Measurements from ENCODE around the gene RPP30. TPM values are rescaled to one million over a fixed set of nuclear protein-coding genes. Genes with fewer than 3 reads are reported as not detected.
A peak's percentile ranks its signal among the peaks of the same experiment; 100 is the strongest.

Gene RPP30
- total RNA-seq, 1 experiment from 2014 or later, result 56.8 TPM

- peak overlapping the region; percentile 39; the same call in 1 of the 2 replicates for H3K27ac ChIP-seq (ENCODE audit: low read depth, low read length)
- CTCF ChIA-PET, result interaction anchor here (1.3 kb wide), 1 partner anchor 19 kb away, joined by 4 read pairs; no protein-coding TSS in a partner anchor
- no peaks in the 10 kb centered on the region for H3K9me2 ChIP-seq (ENCODE audit: insufficient read depth)
- no peak overlapping the region for H2AFZ ChIP-seq (ENCODE audit: low read depth, low read length, poor library complexity, severe bottlenecking)
- ATAC-seq, result peak; percentile 78
- H3K9ac ChIP-seq (ENCODE audit: low read length), result no peak overlapping the region
- RAD21 ChIA-PET (ENCODE audit: low non-redundant PET in 1 of 2, low total read pairs in 2 of 2, uncharacterized antibody in 2 of 2, unreplicated experiment in 2 of 2), result no interaction called here
- no peaks in the 10 kb centered on the region for H3K79me2 ChIP-seq (ENCODE audit: insufficient read depth, low read length)
- peaks cover 15 to 27% of the 10 kb centered on the region in 2 experiments for H3K4me1 ChIP-seq (ENCODE audit: control insufficient read depth in 1 of 2, insufficient read depth in 2 of 2, low read length in 2 of 2)
- no peaks in the 10 kb centered on the region for H4K20me1 ChIP-seq (ENCODE audit: insufficient read depth)
- POLR2A ChIA-PET, result no interaction called here
- no peaks in the 10 kb centered on the region for H3K27me3 ChIP-seq (ENCODE audit: insufficient read depth, low read length)
- H3K9me3 ChIP-seq (ENCODE audit: control insufficient read depth in 1 of 2, insufficient read depth in 1 of 2, low read depth in 1 of 2, low read length in 2 of 2), result no peaks in the 10 kb centered on the region
- no peak overlapping the region for H3K4me3 ChIP-seq (replicated peaks in 1 of 2; ENCODE audit: low read depth in 1 of 2, low read length in 2 of 2)
- peak overlapping the region; percentile 41 for H3K4me2 ChIP-seq (ENCODE audit: low read length)
- intact Hi-C loops (cut with micrococcal nuclease), result no loop called here
- BruUV-seq (replicated peaks), result no TSS peak
- H3K36me3 ChIP-seq (ENCODE audit: control insufficient read depth in 1 of 2, insufficient read depth in 2 of 2, low read length in 2 of 2), result no peaks in the 10 kb centered on the region
- DNase-seq (ENCODE audit: low read depth, low spot score), result no peak
- TF ChIP-seq CTCF (IDR thresholded peaks at IDR 0.05 in 2 of 3, conservative IDR thresholded peaks at IDR 0.05 in 1 of 3; ENCODE audit: borderline replicate concordance in 1 of 3, insufficient read depth in 1 of 3, low read depth in 2 of 3, low read length in 2 of 3), result no peak
- no peak for TF ChIP-seq MAX (IDR thresholded peaks at IDR 0.05)
- no peak for TF ChIP-seq EGR1 (IDR thresholded peaks at IDR 0.05; ENCODE audit: low read depth)
- no peak for TF ChIP-seq YY1 (IDR thresholded peaks at IDR 0.05; ENCODE audit: extremely low read depth, insufficient replicate concordance, low read depth, low read length)
Observed at GRCh38 chr10:90930070-90930837, 58.5 kb downstream of the RPP30 start.

All from HCT116 (cell line).